Hematopoietic multipotent progenitor cell treated with erythropoietin and hydrocortisone succinate and interleukin-3 and kit ligand, for 15 days (in vitro differentiated cells): ENCODE measurements around the gene ACSS2.
A peak's percentile ranks its signal among the peaks of the same experiment; 100 is the strongest.

Source experiments
- DNase-seq: peaks from one replicate; pipeline ENCODE4 v3.0.0-alpha.2; 2015; ENCODE audit warnings: low spot score

The ACSS2 gene

GRCh38 chr20:34947336-34947735, 70.9 kb downstream of the ACSS2 start:
- no peak for DNase-seq

- DNase-seq: no peak
Measured at GRCh38 chr20:34948030-34948429, 71.6 kb downstream of the ACSS2 start.

GRCh38 chr20:34949120-34949519, 72.7 kb downstream of the ACSS2 start:
- DNase-seq: no peak

- no peak for DNase-seq
Measured at GRCh38 chr20:34951252-34951651, 74.8 kb downstream of the ACSS2 start.

- no peak for DNase-seq
Measured at GRCh38 chr20:34951652-34952051, 75.2 kb downstream of the ACSS2 start.

- no peak for DNase-seq
Measured at GRCh38 chr20:34952671-34953070, 76.3 kb downstream of the ACSS2 start.

- DNase-seq: no peak
Measured at GRCh38 chr20:34953960-34954359, 77.5 kb downstream of the ACSS2 start.

GRCh38 chr20:34954904-34955230, 78.5 kb downstream of the ACSS2 start:
- DNase-seq: no peak

GRCh38 chr20:34955231-34956040, 79.0 kb downstream of the ACSS2 start, which contains the start of the genes GSS and MYH7B:
Gene GSS (minus strand): TSS chr20:34955806. CDS start chr20:34951852, 3,954 bp downstream.
Gene MYH7B (plus strand): TSS chr20:34955868. CDS start chr20:34978006, 22,138 bp downstream.
- DNase-seq: peak; percentile 92

- DNase-seq: no peak
Measured at GRCh38 chr20:34956041-34956458, 79.6 kb downstream of the ACSS2 start.

GRCh38 chr20:34956751-34957472, 80.5 kb downstream of the ACSS2 start:
- no peak for DNase-seq

- no peak for DNase-seq
Measured at GRCh38 chr20:34964486-34964885, 88.1 kb downstream of the ACSS2 start.

- no peak for DNase-seq
Measured at GRCh38 chr20:34965051-34965450, 88.6 kb downstream of the ACSS2 start.

- DNase-seq: no peak
Measured at GRCh38 chr20:34967421-34967820, 91.0 kb downstream of the ACSS2 start.

- no peak for DNase-seq
Measured at GRCh38 chr20:34968042-34968775, 91.8 kb downstream of the ACSS2 start.

GRCh38 chr20:34970193-34970840, 93.9 kb downstream of the ACSS2 start:
- no peak for DNase-seq

- no peak for DNase-seq
Measured at GRCh38 chr20:34970846-34971560, 94.6 kb downstream of the ACSS2 start.

- DNase-seq: no peak
Measured at GRCh38 chr20:34971561-34972235, 95.3 kb downstream of the ACSS2 start.

GRCh38 chr20:34974246-34974645, 97.8 kb downstream of the ACSS2 start:
- peak; percentile 7 for DNase-seq

GRCh38 chr20:34976286-34976685, 99.9 kb downstream of the ACSS2 start:
- DNase-seq: no peak
